ENCODE measurements around the gene SSTR4. TPM values are rescaled to one million over a fixed set of nuclear protein-coding genes. Genes with fewer than 3 reads are reported as not detected.

Gene SSTR4
- polyA plus RNA-seq, 3 donors from 2014 or later = not detected

GRCh38 chr20:23071996-23072395, 36.9 kb downstream of the SSTR4 start:
- peaks cover 0 to 1% of the 10 kb centered on the region in 2 donors for H3K4me1 Mint-ChIP-seq
- H3K27ac Mint-ChIP-seq = peak overlapping the region in 1 of 6 donors; percentile 40
- peaks cover 5 to 8% (median 8%) of the 10 kb centered on the region in 3 donors for H3K36me3 Mint-ChIP-seq
- DNase-seq = no peak
- H3K9me3 Mint-ChIP-seq = peaks cover 0 to 1% (median 0%) of the 10 kb centered on the region in 6 donors
- H3K27me3 Mint-ChIP-seq (ENCODE audit: low read depth in 3 of 3) = no peaks in the 10 kb centered on the region
- H3K4me3 Mint-ChIP-seq = no peak overlapping the region

- Mint-ChIP-seq H3K36me3 (peaks cover 5 to 8% (median 8%) of the 10 kb centered on the region in 3 donors), H3K4me1 (no peaks in the 10 kb centered on the region), H3K27ac (peak overlapping the region in 1 of 6 donors; percentile 46), H3K4me3 (no peak overlapping the region), H3K9me3 (peaks cover 0 to 1% (median 0%) of the 10 kb centered on the region in 6 donors), H3K27me3 (ENCODE audit: low read depth in 3 of 3) (no peaks in the 10 kb centered on the region)
- DNase-seq = no peak
Observed at GRCh38 chr20:23072892-23073586, 37.9 kb downstream of the SSTR4 start.

GRCh38 chr20:23074052-23074451, 38.9 kb downstream of the SSTR4 start:
- H3K36me3 Mint-ChIP-seq = peaks cover 8% of the 10 kb centered on the region in 3 donors
- H3K4me1 Mint-ChIP-seq = peaks cover 0 to 6% of the 10 kb centered on the region in 2 donors

GRCh38 chr20:23077277-23077676, 42.2 kb downstream of the SSTR4 start:
- Mint-ChIP-seq H3K36me3 (peaks cover 5 to 13% (median 11%) of the 10 kb centered on the region in 3 donors), H3K27ac (no peak overlapping the region), H3K9me3 (peaks cover 0 to 1% (median 0%) of the 10 kb centered on the region in 6 donors), H3K4me3 (no peak overlapping the region), H3K4me1 (peaks cover 22 to 28% of the 10 kb centered on the region in 2 donors), H3K27me3 (ENCODE audit: low read depth in 3 of 3) (no peaks in the 10 kb centered on the region)
- DNase-seq = no peak

More at GRCh38 chr20:23074052-23074451, 38.9 kb downstream of the SSTR4 start:
- H3K27me3 Mint-ChIP-seq (ENCODE audit: low read depth in 3 of 3) = no peaks in the 10 kb centered on the region
- no peak for DNase-seq
- H3K9me3 Mint-ChIP-seq = peaks cover 0 to 1% (median 0%) of the 10 kb centered on the region in 6 donors
- no peak overlapping the region for H3K4me3 Mint-ChIP-seq
- no peak overlapping the region for H3K27ac Mint-ChIP-seq

- H3K27ac Mint-ChIP-seq = no peak overlapping the region
- peaks cover 5 to 13% (median 11%) of the 10 kb centered on the region in 3 donors for H3K36me3 Mint-ChIP-seq
- H3K4me3 Mint-ChIP-seq = no peak overlapping the region
- no peaks in the 10 kb centered on the region for H3K27me3 Mint-ChIP-seq (ENCODE audit: low read depth in 3 of 3)
- DNase-seq = no peak
- H3K4me1 Mint-ChIP-seq = peaks cover 34 to 40% of the 10 kb centered on the region in 2 donors
- H3K9me3 Mint-ChIP-seq = peaks cover 0 to 1% (median 0%) of the 10 kb centered on the region in 6 donors
Observed at GRCh38 chr20:23078351-23079015, 43.4 kb downstream of the SSTR4 start.

- H3K27ac Mint-ChIP-seq = peak overlapping the region in 1 of 6 donors; percentile 27
- H3K27me3 Mint-ChIP-seq (ENCODE audit: low read depth in 3 of 3) = no peaks in the 10 kb centered on the region
- H3K4me3 Mint-ChIP-seq = no peak overlapping the region
- DNase-seq = no peak
- H3K4me1 Mint-ChIP-seq = peaks cover 39 to 45% of the 10 kb centered on the region in 2 donors
- H3K36me3 Mint-ChIP-seq = peaks cover 5 to 13% (median 11%) of the 10 kb centered on the region in 3 donors
- H3K9me3 Mint-ChIP-seq = peaks cover 0 to 1% (median 0%) of the 10 kb centered on the region in 6 donors
Observed at GRCh38 chr20:23079016-23079351, 43.9 kb downstream of the SSTR4 start.

- DNase-seq = no peak
- Mint-ChIP-seq H3K4me3 (no peak overlapping the region), H3K4me1 (peaks cover 45 to 55% of the 10 kb centered on the region in 2 donors), H3K27ac (peak overlapping the region in 1 of 6 donors; percentile 8), H3K9me3 (peaks cover 0 to 1% (median 0%) of the 10 kb centered on the region in 6 donors), H3K36me3 (peaks cover 4 to 11% (median 8%) of the 10 kb centered on the region in 3 donors), H3K27me3 (ENCODE audit: low read depth in 3 of 3) (no peaks in the 10 kb centered on the region)
Observed at GRCh38 chr20:23079926-23080325, 44.8 kb downstream of the SSTR4 start.

GRCh38 chr20:23080521-23080920, 45.4 kb downstream of the SSTR4 start:
- no peak for DNase-seq
- Mint-ChIP-seq H3K27ac (peak overlapping the region in 4 of 6 donors; percentile 10 to 40 (median 29)), H3K27me3 (ENCODE audit: low read depth in 3 of 3) (no peaks in the 10 kb centered on the region), H3K9me3 (peaks cover 0 to 1% (median 0%) of the 10 kb centered on the region in 6 donors), H3K4me1 (peaks cover 48 to 61% of the 10 kb centered on the region in 2 donors), H3K36me3 (peaks cover 0 to 7% (median 3%) of the 10 kb centered on the region in 3 donors), H3K4me3 (no peak overlapping the region)

- Mint-ChIP-seq H3K27me3 (ENCODE audit: low read depth in 3 of 3) (peaks cover 0 to 3% (median 0%) of the 10 kb centered on the region in 3 donors), H3K27ac (peak overlapping the region; percentile 34 to 97 (median 84)), H3K36me3 (peaks cover 0 to 7% (median 3%) of the 10 kb centered on the region in 3 donors), H3K4me3 (peak overlapping the region in 4 of 5 donors; percentile 11 to 86 (median 62)), H3K9me3 (peaks cover 0 to 1% (median 0%) of the 10 kb centered on the region in 6 donors), H3K4me1 (peaks cover 54 to 65% of the 10 kb centered on the region in 2 donors)
- DNase-seq = no peak
Observed at GRCh38 chr20:23081263-23081819, 46.2 kb downstream of the SSTR4 start.

GRCh38 chr20:23082846-23083552, 47.9 kb downstream of the SSTR4 start:
- peaks cover 71 to 81% of the 10 kb centered on the region in 2 donors for H3K4me1 Mint-ChIP-seq
- peaks cover 0 to 4% (median 0%) of the 10 kb centered on the region in 3 donors for H3K27me3 Mint-ChIP-seq (ENCODE audit: low read depth in 3 of 3)
- DNase-seq = no peak
- H3K27ac Mint-ChIP-seq = peak overlapping the region; percentile 88 to 97 (median 94)
- no peaks in the 10 kb centered on the region for H3K9me3 Mint-ChIP-seq
- H3K4me3 Mint-ChIP-seq = peak overlapping the region; percentile 71 to 86 (median 83)
- peaks cover 0 to 7% (median 3%) of the 10 kb centered on the region in 3 donors for H3K36me3 Mint-ChIP-seq

GRCh38 chr20:23083553-23084220, 48.6 kb downstream of the SSTR4 start:
- Mint-ChIP-seq H3K4me3 (peak overlapping the region; percentile 71 to 86 (median 83)), H3K27ac (peak overlapping the region; percentile 88 to 97 (median 94)), H3K9me3 (no peaks in the 10 kb centered on the region), H3K36me3 (peaks cover 0 to 7% (median 3%) of the 10 kb centered on the region in 3 donors), H3K27me3 (ENCODE audit: low read depth in 3 of 3) (peaks cover 0 to 4% (median 0%) of the 10 kb centered on the region in 3 donors), H3K4me1 (peaks cover 73 to 82% of the 10 kb centered on the region in 2 donors)
- DNase-seq = no peak

- H3K27ac Mint-ChIP-seq = peak overlapping the region; percentile 84 to 97 (median 94)
- peaks cover 73 to 78% of the 10 kb centered on the region in 2 donors for H3K4me1 Mint-ChIP-seq
- peaks cover 0 to 4% (median 0%) of the 10 kb centered on the region in 3 donors for H3K27me3 Mint-ChIP-seq (ENCODE audit: low read depth in 3 of 3)
- peaks cover 0 to 4% (median 3%) of the 10 kb centered on the region in 3 donors for H3K36me3 Mint-ChIP-seq
- H3K4me3 Mint-ChIP-seq = peak overlapping the region; percentile 63 to 83 (median 72)
- H3K9me3 Mint-ChIP-seq = no peaks in the 10 kb centered on the region
- DNase-seq = no peak
Observed at GRCh38 chr20:23084282-23084844, 49.3 kb downstream of the SSTR4 start.
